Activated CD4-positive, alpha-beta T cell treated with anti-CD3 and anti-CD28 coated beads, Interleukin-2, amount 10 ng/mL, durations not matched to agents 24 days and 14 days (primary cell): ENCODE results near the gene KRTAP10-6. TPM values are rescaled to one million over a fixed set of nuclear protein-coding genes. Genes with fewer than 3 reads are reported as not detected.
"Not testable (repeated sequence)": the region's sequence is repeated elsewhere in the genome, so short reads cannot be mapped to it uniquely, and the experiment has no call there.

ENCODE experiments used
- DNase-seq: peaks from one replicate; pipeline ENCODE4 v3.0.0; 2022
- H3K27ac Mint-ChIP-seq: one replicate; pipeline ENCODE4 v1.8.0; 2022; ENCODE audit warnings: mild to moderate bottlenecking, mixed read lengths
- H3K27me3 Mint-ChIP-seq: one replicate; pipeline ENCODE4 v1.8.0; 2022; ENCODE audit warnings: mixed read lengths
- H3K36me3 Mint-ChIP-seq: one replicate; pipeline ENCODE4 v1.8.0; 2022; ENCODE audit warnings: low read depth, mild to moderate bottlenecking, mixed read lengths
- H3K4me1 Mint-ChIP-seq: one replicate; pipeline ENCODE4 v1.8.0; 2021; ENCODE audit warnings: mixed read lengths
- H3K4me3 Mint-ChIP-seq: one replicate; pipeline ENCODE4 v1.8.0; 2022; ENCODE audit warnings: mild to moderate bottlenecking, moderate library complexity, mixed read lengths
- H3K9me3 Mint-ChIP-seq: one replicate; pipeline ENCODE4 v1.8.0; 2021; ENCODE audit warnings: mixed read lengths
- intact Hi-C: fragments of 100-400 bp; cut with micrococcal nuclease; formaldehyde crosslinking; loops from one replicate; pipeline ENCODE4 v1.15.1; 2023
- total RNA-seq: library from RNA; stranded (reverse); gene quantifications from 2 replicates; pipeline ENCODE4 v1.2.3, GENCODE V29; 2022

Gene KRTAP10-6
- total RNA-seq, 1 donor from 2014 or later = not detected

GRCh38 chr21:44612669-44613229 is 20.4 kb upstream of the KRTAP10-6 start:
- Mint-ChIP-seq H3K4me3 (no peak overlapping the region), H3K9me3 (peaks cover 25% of the 10 kb centered on the region), H3K27me3 (peaks cover 2% of the 10 kb centered on the region), H3K27ac (no peak overlapping the region), H3K36me3 (peaks cover 2% of the 10 kb centered on the region), H3K4me1 (no peaks in the 10 kb centered on the region)
- intact Hi-C loops = no loop called here
- DNase-seq = no peak

DNA sequence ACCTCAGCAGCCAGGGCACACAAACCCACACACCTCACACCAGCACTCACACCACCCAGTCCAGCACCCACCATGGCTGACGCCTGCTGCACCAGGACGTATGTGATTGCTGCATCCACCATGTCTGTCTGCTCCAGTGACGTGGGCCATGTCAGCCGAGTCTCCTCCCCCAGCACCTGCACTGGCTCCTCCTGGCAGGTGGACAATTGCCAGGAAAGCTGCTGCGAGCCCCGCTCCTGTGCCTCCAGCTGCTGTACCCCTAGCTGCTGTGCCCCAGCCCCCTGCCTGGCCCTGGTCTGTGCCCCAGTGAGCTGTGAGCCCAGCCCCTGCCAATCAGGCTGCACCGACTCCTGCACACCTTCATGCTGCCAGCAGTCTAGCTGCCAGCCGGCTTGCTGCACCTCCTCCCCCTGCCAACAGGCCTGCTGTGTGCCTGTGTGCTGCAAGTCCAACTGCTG is 19.8 kb upstream of the KRTAP10-6 start, which contains the start of gene KRTAP10-8:
TSS of gene KRTAP10-8 (plus strand) at position 51 of the 458 bp plus-strand sequence. CDS start at position 73, 22 bp downstream.
- no peak for DNase-seq
- peaks cover 25% of the 10 kb centered on the region for H3K9me3 Mint-ChIP-seq
- H3K36me3 Mint-ChIP-seq = peaks cover 2% of the 10 kb centered on the region
- peaks cover 4% of the 10 kb centered on the region for H3K27me3 Mint-ChIP-seq
- no peak within 1 kb of the TSS for H3K4me3 Mint-ChIP-seq
- intact Hi-C loops = no loop called here
- H3K27ac Mint-ChIP-seq = no peak within 1 kb of the TSS
- H3K4me1 Mint-ChIP-seq = no peaks in the 10 kb centered on the region

DNA sequence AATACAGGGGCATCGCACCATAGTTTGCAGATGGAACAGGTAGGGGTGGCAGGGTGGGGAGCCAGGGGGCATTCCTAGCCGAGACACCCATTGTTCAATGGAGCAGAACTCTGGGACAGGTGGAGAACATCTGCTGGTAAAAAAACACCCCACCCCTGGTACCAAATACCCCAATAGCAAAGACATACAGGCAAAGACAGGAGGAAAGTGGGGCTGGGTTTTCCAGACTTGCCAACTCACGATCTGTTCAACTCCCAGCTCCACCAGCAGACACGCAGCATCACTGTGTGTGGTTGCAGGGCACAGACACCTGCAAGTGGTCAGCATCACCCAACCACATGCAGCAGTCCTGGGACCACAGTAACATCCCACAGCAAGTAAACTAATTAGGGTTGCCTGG is 19.2 kb upstream of the KRTAP10-6 start:
- H3K4me3 Mint-ChIP-seq = no peak overlapping the region
- no peak for DNase-seq
- H3K9me3 Mint-ChIP-seq = peaks cover 25% of the 10 kb centered on the region

DNA sequence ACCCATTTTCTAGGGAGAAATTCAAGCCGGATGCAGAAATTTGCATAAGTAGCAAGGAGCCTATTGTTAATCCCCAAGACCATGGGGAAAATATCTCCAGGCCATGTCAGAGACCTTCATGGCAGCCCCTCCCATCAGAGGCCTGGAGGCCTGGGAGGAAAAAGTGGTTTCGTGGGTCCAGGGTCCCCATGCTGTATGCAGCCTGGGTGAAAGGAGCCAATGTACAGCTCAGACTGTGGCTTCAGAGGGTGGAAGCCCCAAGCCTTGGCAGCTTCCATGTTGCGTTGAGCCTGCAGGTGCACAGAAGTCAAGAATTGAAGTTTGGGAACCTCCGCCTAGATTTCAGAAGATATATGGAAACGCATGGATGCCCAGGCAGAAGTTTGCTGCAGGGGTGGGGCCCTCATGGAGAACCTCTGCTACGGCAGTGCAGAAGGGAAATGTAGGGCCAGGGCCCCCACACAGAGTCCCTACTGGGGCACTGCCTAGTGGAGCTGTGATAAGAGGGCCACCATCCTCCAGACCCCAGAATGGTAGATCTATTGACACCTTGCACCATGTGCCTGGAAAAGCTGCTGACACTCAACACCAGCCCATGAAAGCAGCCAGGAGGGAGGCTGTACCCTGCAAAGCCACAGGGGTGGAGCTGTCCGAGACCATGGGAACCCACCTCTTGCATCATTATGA is 18.0 kb upstream of the KRTAP10-6 start:
- DNase-seq, H3K27ac Mint-ChIP-seq, H3K36me3 Mint-ChIP-seq, H3K4me1 Mint-ChIP-seq, H3K4me3 Mint-ChIP-seq, intact Hi-C loops: not testable (repeated sequence)
- Mint-ChIP-seq H3K9me3 (peaks cover 29% of the 10 kb centered on the region), H3K27me3 (peaks cover 13% of the 10 kb centered on the region)

More for the DNA sequence above, 19.2 kb upstream of the KRTAP10-6 start:
- Mint-ChIP-seq H3K4me1 (no peaks in the 10 kb centered on the region), H3K27ac (no peak overlapping the region), H3K36me3 (peaks cover 2% of the 10 kb centered on the region), H3K27me3 (peaks cover 5% of the 10 kb centered on the region)
- intact Hi-C loops = no loop called here

DNA sequence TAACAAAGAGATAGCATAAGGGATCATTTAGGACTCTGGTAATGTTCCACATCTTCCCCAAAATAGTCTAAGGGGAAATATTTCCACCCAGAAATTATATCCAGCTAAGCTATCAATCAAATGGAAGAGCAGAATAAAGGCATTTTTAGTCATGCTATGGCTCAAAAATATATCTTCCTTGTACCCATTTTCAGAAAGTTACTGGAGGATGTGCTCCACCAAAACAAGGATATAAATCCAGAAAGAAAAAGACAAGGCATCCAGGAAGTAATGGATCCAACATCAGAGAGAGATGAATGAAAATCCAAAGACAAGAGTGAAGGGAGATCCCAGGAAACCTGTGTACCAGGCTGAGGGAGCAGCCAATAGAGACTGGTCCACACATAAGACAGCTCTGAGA is 16.9 kb upstream of the KRTAP10-6 start:
- Mint-ChIP-seq H3K27me3 (peaks cover 22% of the 10 kb centered on the region), H3K9me3 (peaks cover 29% of the 10 kb centered on the region), H3K4me1 (no peaks in the 10 kb centered on the region), H3K36me3 (peaks cover 2% of the 10 kb centered on the region), H3K4me3 (no peak overlapping the region), H3K27ac (no peak overlapping the region)
- no peak for DNase-seq
- intact Hi-C loops = no loop called here

DNA sequence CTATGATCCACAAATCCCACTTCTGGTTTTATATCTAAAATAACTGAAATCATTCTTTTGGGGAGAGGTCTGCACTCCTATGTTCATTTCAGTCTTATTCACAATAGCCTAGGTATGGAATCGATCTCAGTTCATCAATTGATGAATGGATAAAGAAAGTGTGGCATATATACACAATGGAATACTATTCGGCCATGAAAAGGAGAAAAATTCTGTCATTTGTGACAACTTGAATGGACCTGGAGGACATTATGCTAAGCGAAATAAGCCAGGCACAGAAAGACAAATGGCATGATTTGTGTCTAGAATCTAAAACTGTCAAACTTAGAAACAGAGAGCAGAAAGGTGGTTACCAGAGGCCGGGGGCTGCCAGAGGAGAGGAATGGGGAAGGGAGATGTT is 14.2 kb upstream of the KRTAP10-6 start:
- DNase-seq = no peak
- Mint-ChIP-seq H3K27ac (no peak overlapping the region), H3K9me3 (peaks cover 28% of the 10 kb centered on the region), H3K4me1 (no peaks in the 10 kb centered on the region), H3K27me3 (peaks cover 26% of the 10 kb centered on the region), H3K36me3 (no peaks in the 10 kb centered on the region), H3K4me3 (no peak overlapping the region)
- intact Hi-C loops = no loop called here

DNA sequence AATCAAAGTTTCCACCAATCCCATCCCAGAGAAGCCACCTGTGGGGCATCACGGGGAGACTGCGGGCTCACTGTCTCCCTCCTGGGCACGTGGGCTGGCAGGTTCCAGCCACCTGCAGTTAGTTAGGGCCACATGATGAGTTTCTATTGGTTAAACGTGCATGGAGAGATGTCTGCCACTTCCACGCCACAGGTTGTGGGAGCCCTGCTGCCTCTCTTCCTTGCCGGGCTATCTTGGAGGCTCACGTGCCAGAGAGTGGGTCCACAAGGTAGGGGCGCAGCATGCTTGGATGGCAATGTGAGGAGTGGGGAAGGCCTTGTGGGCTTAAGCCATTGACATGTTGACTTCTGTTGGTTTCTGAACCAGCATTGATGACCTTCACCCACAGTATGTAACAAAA is 11.6 kb upstream of the KRTAP10-6 start:
- intact Hi-C loops = no loop called here
- H3K27ac Mint-ChIP-seq = no peak overlapping the region
- H3K36me3 Mint-ChIP-seq = no peaks in the 10 kb centered on the region
- H3K4me3 Mint-ChIP-seq = no peak overlapping the region
- no peaks in the 10 kb centered on the region for H3K4me1 Mint-ChIP-seq
- peaks cover 26% of the 10 kb centered on the region for H3K27me3 Mint-ChIP-seq
- no peak for DNase-seq
- peaks cover 6% of the 10 kb centered on the region for H3K9me3 Mint-ChIP-seq

DNA sequence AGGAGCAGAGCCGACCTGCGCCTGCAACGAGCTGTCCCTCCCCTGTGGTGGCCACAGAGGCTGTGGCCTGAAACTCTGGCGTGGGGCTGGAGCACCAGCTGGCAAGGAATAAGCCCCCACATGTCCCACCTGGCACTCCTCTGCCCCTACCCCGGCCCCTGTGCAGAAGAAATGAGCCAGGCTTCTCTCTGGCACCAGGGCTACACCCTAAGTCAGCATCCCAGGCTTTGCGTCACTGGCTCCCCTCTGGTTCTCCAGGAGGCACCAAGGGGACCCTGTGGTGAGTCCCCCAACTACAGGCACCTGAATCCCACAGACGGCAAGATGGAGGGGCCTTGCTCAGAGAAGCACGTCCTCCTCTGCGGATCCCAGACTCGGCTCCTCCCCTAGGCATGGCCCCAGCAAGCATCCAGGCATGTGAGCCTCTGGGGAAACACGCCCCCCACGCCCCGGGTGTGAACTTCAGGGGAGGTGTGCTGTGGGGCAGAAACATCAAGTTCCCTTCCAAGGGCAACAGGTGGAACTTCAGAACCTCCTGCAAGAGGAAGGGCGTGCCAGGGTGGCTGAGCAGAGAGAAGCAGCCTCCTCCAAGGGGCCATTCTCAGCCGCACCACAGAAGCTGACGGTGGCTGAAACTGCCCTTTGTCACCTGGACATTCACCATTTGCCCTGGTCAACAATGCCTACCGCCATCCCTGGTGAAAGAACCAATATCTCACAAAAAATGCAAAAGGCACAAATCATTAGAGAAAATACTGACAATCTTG is 11.0 kb upstream of the KRTAP10-6 start:
- no peaks in the 10 kb centered on the region for H3K36me3 Mint-ChIP-seq
- DNase-seq = no peak
- no peak overlapping the region for H3K4me3 Mint-ChIP-seq
- no peaks in the 10 kb centered on the region for H3K4me1 Mint-ChIP-seq
- intact Hi-C loops = no loop called here
- H3K9me3 Mint-ChIP-seq = peaks cover 4% of the 10 kb centered on the region
- no peak overlapping the region for H3K27ac Mint-ChIP-seq
- peaks cover 25% of the 10 kb centered on the region for H3K27me3 Mint-ChIP-seq

GRCh38 chr21:44602463-44602850 is 10.2 kb upstream of the KRTAP10-6 start:
- no peaks in the 10 kb centered on the region for H3K36me3 Mint-ChIP-seq
- no peak overlapping the region for H3K4me3 Mint-ChIP-seq
- no peak overlapping the region for H3K27ac Mint-ChIP-seq
- no peaks in the 10 kb centered on the region for H3K4me1 Mint-ChIP-seq
- DNase-seq = no peak
- peaks cover 25% of the 10 kb centered on the region for H3K27me3 Mint-ChIP-seq
- intact Hi-C loops = no loop called here
- H3K9me3 Mint-ChIP-seq = peaks cover 4% of the 10 kb centered on the region

DNA sequence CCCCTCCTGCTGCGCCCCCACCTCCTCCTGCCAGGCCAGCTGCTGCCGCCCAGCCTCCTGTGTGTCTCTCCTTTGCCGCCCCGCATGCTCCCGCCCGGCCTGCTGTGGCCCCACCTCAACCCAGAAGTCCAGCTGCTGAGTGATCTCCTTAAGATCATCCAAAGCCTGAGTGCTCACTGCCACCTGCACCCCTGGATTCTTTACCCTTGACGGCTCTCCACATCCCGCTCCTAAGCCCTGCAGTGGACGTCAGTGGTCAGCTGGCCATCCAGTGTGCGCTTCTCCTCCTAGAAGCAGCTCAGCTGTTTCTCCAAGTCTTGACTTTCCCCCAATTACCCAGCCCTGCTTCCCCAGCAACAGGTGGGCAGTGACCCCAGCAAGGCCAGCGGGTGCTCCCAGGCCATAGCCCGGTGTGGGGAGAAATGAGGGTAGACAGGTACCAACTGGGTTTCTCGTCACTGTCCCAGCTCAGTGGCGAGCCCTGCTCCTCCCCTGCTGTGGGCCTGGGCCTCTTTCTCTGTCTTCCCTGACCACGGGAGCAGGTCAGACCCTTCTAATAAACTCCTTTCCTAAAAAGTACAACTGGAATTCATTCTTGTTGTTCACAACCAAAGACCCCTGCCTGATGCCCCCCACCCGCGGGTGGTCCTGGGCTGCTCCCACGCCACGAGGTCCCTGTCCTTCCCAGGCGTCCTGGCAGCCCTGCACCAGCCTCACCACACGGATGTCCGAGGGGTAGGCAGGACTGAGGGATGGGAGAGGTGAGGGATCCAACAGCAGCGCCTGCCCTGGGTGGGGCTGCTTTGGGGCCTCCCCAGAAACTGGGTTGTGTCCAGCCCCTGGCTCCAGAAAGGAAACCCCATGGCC is 9.5 kb upstream of the KRTAP10-6 start:
- DNase-seq = no peak
- intact Hi-C loops = no loop called here
- H3K9me3 Mint-ChIP-seq = peaks cover 4% of the 10 kb centered on the region
- H3K27me3 Mint-ChIP-seq = peaks cover 25% of the 10 kb centered on the region
- no peak overlapping the region for H3K4me3 Mint-ChIP-seq
- H3K27ac Mint-ChIP-seq = peak overlapping the region; percentile 20
- no peaks in the 10 kb centered on the region for H3K36me3 Mint-ChIP-seq
- no peaks in the 10 kb centered on the region for H3K4me1 Mint-ChIP-seq

- intact Hi-C loops, H3K4me3 Mint-ChIP-seq, H3K27ac Mint-ChIP-seq, H3K36me3 Mint-ChIP-seq, DNase-seq, H3K4me1 Mint-ChIP-seq, H3K9me3 Mint-ChIP-seq: not testable (repeated sequence)
- H3K27me3 Mint-ChIP-seq = peaks cover 25% of the 10 kb centered on the region
Measured at GRCh38 chr21:44601091-44601490, 8.8 kb upstream of the KRTAP10-6 start.

DNA sequence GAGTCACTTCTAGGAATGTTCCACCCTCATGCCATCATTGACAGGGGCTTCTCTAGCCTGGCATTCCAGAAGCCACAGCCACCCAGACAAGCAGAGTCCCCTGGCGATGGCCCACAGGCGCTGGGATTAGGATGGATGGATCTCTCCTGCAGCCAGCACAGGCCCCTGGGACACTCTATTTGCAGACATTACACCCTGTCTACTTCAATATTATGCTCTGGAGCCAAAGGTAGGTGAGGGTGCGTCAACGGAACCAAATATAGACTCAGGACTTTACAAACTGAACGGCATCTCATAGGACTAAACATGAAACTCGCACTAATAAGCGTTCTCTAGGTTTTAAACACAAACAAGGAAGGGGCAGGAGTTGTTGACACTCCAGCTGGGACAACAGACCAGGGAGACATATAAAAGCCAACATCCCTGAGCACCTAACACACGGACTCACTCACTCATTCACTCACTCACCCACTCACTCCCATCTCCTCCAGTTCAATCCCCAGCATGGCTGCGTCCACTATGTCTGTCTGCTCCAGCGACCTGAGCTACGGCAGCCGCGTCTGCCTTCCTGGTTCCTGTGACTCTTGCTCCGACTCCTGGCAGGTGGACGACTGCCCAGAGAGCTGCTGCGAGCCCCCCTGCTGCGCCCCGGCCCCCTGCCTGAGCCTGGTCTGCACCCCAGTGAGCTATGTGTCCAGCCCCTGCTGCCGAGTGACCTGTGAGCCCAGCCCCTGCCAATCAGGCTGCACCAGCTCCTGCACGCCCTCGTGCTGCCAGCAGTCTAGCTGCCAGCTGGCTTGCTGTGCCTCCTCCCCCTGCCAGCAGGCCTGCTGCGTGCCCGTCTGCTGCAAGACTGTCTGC is 8.0 kb upstream of the KRTAP10-6 start, which contains the start of gene KRTAP10-7:
TSS of gene KRTAP10-7 (plus strand) at position 480 of the 861 bp plus-strand sequence. CDS start at position 505, 25 bp downstream.
- H3K4me3 Mint-ChIP-seq, intact Hi-C loops, H3K4me1 Mint-ChIP-seq, H3K27ac Mint-ChIP-seq, DNase-seq, H3K36me3 Mint-ChIP-seq, H3K9me3 Mint-ChIP-seq: not testable (repeated sequence)
- peaks cover 20% of the 10 kb centered on the region for H3K27me3 Mint-ChIP-seq
